Fibroblast of villous mesenchyme (primary cell): ENCODE measurements around the gene CAMKK1. TPM values are rescaled to one million over a fixed set of nuclear protein-coding genes. Genes with fewer than 3 reads are reported as not detected.

Source experiments
- DNase-seq: peaks from one replicate; pipeline ENCODE4 v3.0.0-alpha.2; 2010; ENCODE audit warnings: low read depth
- H3K4me3 ChIP-seq: 2 replicates; pipeline ENCODE4 v1.5.1; 2011; ENCODE audit warnings: low read depth, mild to moderate bottlenecking, low read length
- CTCF ChIP-seq: IDR thresholded peaks from 2 replicates; pipeline ENCODE4 v1.5.1; 2012; ENCODE audit warnings: low read depth, mild to moderate bottlenecking, low read length; ENCODE audit not compliant: insufficient read depth
- total RNA-seq: library from RNA; depleted of rRNA; stranded (reverse); fragments of >200 nt; gene quantifications from 2 replicates; pipeline ENCODE4 v1.2.3, GENCODE V29; 2012

The CAMKK1 gene
- total RNA-seq, 1 donor = 2.2 TPM

- no peak overlapping the region for H3K4me3 ChIP-seq
- DNase-seq = no peak
- TF ChIP-seq CTCF = no peak
Measured at GRCh38 chr17:3879591-3880417, 13.0 kb downstream of the CAMKK1 start.

- no peak overlapping the region for H3K4me3 ChIP-seq
- DNase-seq = peak; percentile 38
- no peak for TF ChIP-seq CTCF
Measured at GRCh38 chr17:3879186-3879585, 13.7 kb downstream of the CAMKK1 start.

- no peak for DNase-seq
- no peak overlapping the region for H3K4me3 ChIP-seq
- no peak for TF ChIP-seq CTCF
Measured at GRCh38 chr17:3877220-3877619, 15.6 kb downstream of the CAMKK1 start.

- TF ChIP-seq CTCF = no peak
- no peak overlapping the region for H3K4me3 ChIP-seq
- DNase-seq = no peak
Measured at GRCh38 chr17:3875317-3875716, 17.5 kb downstream of the CAMKK1 start.

- DNase-seq = no peak
- H3K4me3 ChIP-seq = no peak overlapping the region
- TF ChIP-seq CTCF = no peak
Measured at GRCh38 chr17:3873862-3874261, 19.0 kb downstream of the CAMKK1 start.

- TF ChIP-seq CTCF = no peak
- H3K4me3 ChIP-seq = no peak overlapping the region
- DNase-seq = peak; percentile 19
Measured at GRCh38 chr17:3870871-3871306, 22.0 kb downstream of the CAMKK1 start.
